Heart left ventricle (tissue), 16 donors: ENCODE measurements around the gene VEZT. TPM values are rescaled to one million over a fixed set of nuclear protein-coding genes. Genes with fewer than 3 reads are reported as not detected.
"Not testable (repeated sequence)": the region's sequence is repeated elsewhere in the genome, so short reads cannot be mapped to it uniquely, and the experiment has no call there.

Experiments used
- ATAC-seq, 4 donors: fragments of 200-7000 bp; cut with Tn5 transposase; one replicate each; pipeline ENCODE4 v1.9.1; 2020 to 2022; ENCODE audit warnings: moderate library complexity in 4 of 4, mild to moderate bottlenecking in 3 of 4, moderate number of reproducible peaks in 1 of 4
- DNase-seq, 5 donors: peaks; one replicate each; pipeline ENCODE4 v3.0.0-alpha.2; 2020
- H3K27ac ChIP-seq, 12 donors: fragments of 200-600 bp; sonication (generic) in 4 of 12; one replicate each; pipeline versions ENCODE4 v1.5.0 to v1.8.0; 2016 to 2022; ENCODE audit warnings: mild to moderate bottlenecking in 2 of 12
- H3K27me3 ChIP-seq, 9 donors: fragments of 200-600 bp; sonication (generic) in 2 of 9; one replicate each; pipeline versions ENCODE4 v1.5.1 to v1.8.0; 2016 to 2022; ENCODE audit warnings: mild to moderate bottlenecking in 3 of 9
- H3K36me3 ChIP-seq, 9 donors: fragments of 200-600 bp; sonication (generic) in 2 of 9; one replicate each; pipeline versions ENCODE4 v1.5.0 to v1.8.0; 2018 to 2022; ENCODE audit warnings: mild to moderate bottlenecking in 2 of 9
- H3K4me1 ChIP-seq, 12 donors: fragments of 200-600 bp; sonication (generic) in 4 of 12; one replicate each; pipeline versions ENCODE4 v1.5.0 to v1.8.0; 2016 to 2022; ENCODE audit warnings: mild to moderate bottlenecking in 3 of 12
- H3K4me3 ChIP-seq, 12 donors: fragments of 200-600 bp; sonication (generic) in 4 of 12; one replicate each; pipeline versions ENCODE4 v1.5.0 to v1.8.0; 2017 to 2022; ENCODE audit warnings: mild to moderate bottlenecking in 9 of 12, moderate library complexity in 4 of 12
- H3K9me3 ChIP-seq, 12 donors: fragments of 200-600 bp; sonication (generic) in 4 of 12; one replicate each; pipeline versions ENCODE4 v1.5.0 to v1.8.0; 2016 to 2022; ENCODE audit warnings: mild to moderate bottlenecking in 1 of 12
- CTCF ChIP-seq, 12 donors: fragments of 200-600 bp; sonication (generic) in 4 of 12; IDR thresholded peaks; one replicate each; pipeline versions ENCODE4 v1.5.0 to v1.8.0; 2018 to 2022; ENCODE audit warnings: antibody characterized with exemption in 12 of 12, mild to moderate bottlenecking in 5 of 12
- POLR2A ChIP-seq, 2 donors: fragments of 450-650 bp; IDR thresholded peaks; one replicate each; pipeline ENCODE4 v1.6.1; 2017; ENCODE audit warnings: antibody characterized with exemption in 2 of 2, mild to moderate bottlenecking in 2 of 2, moderate library complexity in 2 of 2
- WGBS, 4 donors: extraction: QIAGEN DNeasy Blood & Tissue Kit in 2 of 4; methylation state at CpG; one replicate each; pipeline versions ENCODE4 v1.1.5 to v1.1.7; 2013 to 2018; 5-methylcytosine and 5-hydroxymethylcytosine counted together
- intact Hi-C, 10 donors: fragments of 100-400 bp; cut with DNase I; formaldehyde crosslinking; loops; one replicate each; pipeline versions ENCODE4 v1.11.1 to v1.14.2; 2022
- polyA plus RNA-seq, 2 donors: library from polyadenylated mRNA; stranded (reverse); fragments of 200-250 nt; gene quantifications; one replicate each; pipeline ENCODE4 v1.2.3, GENCODE V29; 2013
- total RNA-seq, 9 donors: library from RNA; depleted of rRNA in 2 of 9; stranded (reverse); fragments of >200 nt in 2 of 9; fragmentation: NEBNext Ultra II Directional in 3 of 9; extraction: Animal tissue kit (Norgen Biotek cat#: 25700) in 3 of 9; gene quantifications; one replicate each; pipeline versions ENCODE4 v1.1.0 to v1.2.4, GENCODE V29; 2016 to 2023
- donor health status: ischemic (EF 13 %, LVEDD 7.1; RV severe dilation, severe dysfunction).
- donor health status: healthy with polysubstance abuse.
- donor health status: DM: no; HTN: yes; CAD: no.
- donor health status: DM: no; HTN: no; CAD: no.
- donor health status: ischemic (EF 25% LVEDD 6.9; RV normal size, moderate dysfunction).
- donor health status: ischemic (EF 25% LVEDD 5.7; RV mildly dilated, moderate dysfunction).
- donor health status: healthy.
- donor health status: DM: yes; HTN: yes; CAD: no.
- donor health status: ischemic (EF 35%, LVEDD 5.7; RV mildly dilated, moderate dysfunction).
- donor health status: nonischemic (EF 11% LVEDD 7.7; RV severe dilation, severe dysfunction).
- donor health status: DM: yes; HTN: yes; CAD: no.
- donor health status: PGD.
- donor health status: ischemic (EF 29% LVEDD 5.4; RV normal size, mild dysfunction).
- donor health status: nonischemic (EF 23%, LVEDD 6.1; RV moderate dilation, normal function).

Gene VEZT
- total and polyA plus RNA-seq, 11 donors: 14.6 to 89.9 (median 65.2) TPM

GRCh38 chr12:95240556-95240955 lies 22.9 kb downstream of the VEZT start:
- WGBS, 4 donors: 87 to 90% (median 88%) methylated on average over 2 of the region's 2 CpGs
- TF ChIP-seq POLR2A (IDR thresholded peaks at IDR 0.05): no peak
- TF ChIP-seq CTCF (IDR thresholded peaks at IDR 0.05): no peak
- no peaks in the 10 kb centered on the region for H3K27me3 ChIP-seq
- H3K4me3 ChIP-seq: no peak overlapping the region
- no peak overlapping the region for H3K27ac ChIP-seq
- H3K9me3 ChIP-seq: no peaks in the 10 kb centered on the region
- DNase-seq (no peak), ATAC-seq (no peak)
- peaks cover 0 to 22% (median 6%) of the 10 kb centered on the region in 9 donors for H3K36me3 ChIP-seq
- intact Hi-C loops: no loop called here
- H3K4me1 ChIP-seq: peaks cover 0 to 33% (median 14%) of the 10 kb centered on the region in 12 donors

- intact Hi-C loops, H3K27ac ChIP-seq, H3K9me3 ChIP-seq, H3K27me3 ChIP-seq, H3K4me3 ChIP-seq, ATAC-seq, DNase-seq: not testable (repeated sequence)
- peaks cover 0 to 22% (median 6%) of the 10 kb centered on the region in 9 donors for H3K36me3 ChIP-seq
- peaks cover 0 to 36% (median 16%) of the 10 kb centered on the region in 12 donors for H3K4me1 ChIP-seq
- 93 to 95% (median 94%) methylated on average over 6 of the region's 6 CpGs for WGBS, 4 donors
Observed at GRCh38 chr12:95241138-95241537, 23.5 kb downstream of the VEZT start.

- peaks cover 0 to 22% (median 6%) of the 10 kb centered on the region in 9 donors for H3K36me3 ChIP-seq
- TF ChIP-seq CTCF (IDR thresholded peaks at IDR 0.05): no peak
- no peaks in the 10 kb centered on the region for H3K9me3 ChIP-seq
- H3K4me3 ChIP-seq: no peak overlapping the region
- WGBS, 4 donors: 89 to 96% (median 93%) methylated on average over 4 of the region's 4 CpGs
- no peak for DNase-seq
- no peak overlapping the region for H3K27ac ChIP-seq
- no peaks in the 10 kb centered on the region for H3K27me3 ChIP-seq
- no peak for ATAC-seq
- peaks cover 0 to 38% (median 18%) of the 10 kb centered on the region in 12 donors for H3K4me1 ChIP-seq
- intact Hi-C loops: no loop called here
Observed at GRCh38 chr12:95241761-95242506, 24.3 kb downstream of the VEZT start.

GRCh38 chr12:95243497-95244183 lies 26.0 kb downstream of the VEZT start:
- WGBS, 4 donors: 85 to 94% (median 88%) methylated on average over 4 of the region's 4 CpGs
- Histone ChIP-seq H3K36me3 (peaks cover 0 to 22% (median 6%) of the 10 kb centered on the region in 9 donors), H3K27me3 (no peaks in the 10 kb centered on the region), H3K27ac (no peak overlapping the region), H3K9me3 (no peaks in the 10 kb centered on the region), H3K4me1 (peaks cover 0 to 31% (median 10%) of the 10 kb centered on the region in 12 donors), H3K4me3 (no peak overlapping the region)
- intact Hi-C loops: no loop called here
- TF ChIP-seq CTCF (IDR thresholded peaks at IDR 0.05) (no peak), POLR2A (IDR thresholded peaks at IDR 0.05) (no peak)
- DNase-seq: no peak
- ATAC-seq: no peak
